KMS-11 (cell line): ENCODE data around the gene SLC26A1.

ENCODE experiments used
- H2AFZ ChIP-seq: fragments of 200-600 bp; sonication (generic); 2 replicates; pipeline ENCODE4 v1.6.1; 2016; ENCODE audit warnings: antibody characterized with exemption, mixed run types, low read depth
- H3K27ac ChIP-seq: fragments of 200-600 bp; sonication (generic); 2 replicates; pipeline ENCODE4 v1.6.1; 2016; ENCODE audit warnings: mild to moderate bottlenecking, mixed run types
- H3K27me3 ChIP-seq: fragments of 200-600 bp; sonication (generic); 2 replicates; pipeline ENCODE4 v1.6.1; 2017; ENCODE audit warnings: mild to moderate bottlenecking, low read depth, mixed run types, moderate library complexity; ENCODE audit not compliant: insufficient read depth
- H3K36me3 ChIP-seq: fragments of 200-600 bp; sonication (generic); 2 replicates; pipeline ENCODE4 v1.6.1; 2017; ENCODE audit warnings: mild to moderate bottlenecking, mixed run types; ENCODE audit not compliant: insufficient read depth
- H3K4me1 ChIP-seq: fragments of 200-600 bp; sonication (generic); 2 replicates; pipeline ENCODE4 v1.6.1; 2016; ENCODE audit warnings: mild to moderate bottlenecking, low read depth, mixed run types; ENCODE audit not compliant: poor library complexity, severe bottlenecking
- H3K4me2 ChIP-seq: fragments of 200-600 bp; sonication (generic); 2 replicates; pipeline ENCODE4 v1.7.0; 2016; ENCODE audit warnings: mild to moderate bottlenecking, mixed run types
- H3K4me3 ChIP-seq: fragments of 200-600 bp; sonication (generic); IDR thresholded peaks from 2 replicates; pipeline ENCODE4 v1.6.1; 2017; ENCODE audit warnings: low read depth, low read length, mixed read lengths; ENCODE audit not compliant: insufficient read depth
- H3K79me2 ChIP-seq: fragments of 200-600 bp; sonication (generic); 2 replicates; pipeline ENCODE4 v1.6.1; 2016; ENCODE audit warnings: low read depth, mixed run types; ENCODE audit not compliant: insufficient read depth
- H3K9ac ChIP-seq: fragments of 200-600 bp; sonication (generic); 2 replicates; pipeline ENCODE4 v1.6.1; 2016; ENCODE audit warnings: mild to moderate bottlenecking, mixed run types
- H4K20me1 ChIP-seq: fragments of 200-600 bp; sonication (generic); 2 replicates; pipeline ENCODE4 v1.6.1; 2016; ENCODE audit warnings: mild to moderate bottlenecking, mixed run types; ENCODE audit not compliant: insufficient read depth
- CTCF ChIP-seq: fragments of 200-600 bp; sonication (generic); conservative IDR thresholded peaks from 2 replicates; pipeline ENCODE4 v1.6.1; 2017; ENCODE audit warnings: low read depth, mild to moderate bottlenecking, antibody characterized with exemption, low read length, moderate library complexity, mixed read lengths

The SLC26A1 gene

GRCh38 chr4:1015746-1016145, 22.5 kb upstream of the SLC26A1 start:
- H3K4me1 ChIP-seq, result no peaks in the 10 kb centered on the region
- H4K20me1 ChIP-seq, result no peaks in the 10 kb centered on the region

GRCh38 chr4:1015179-1015578, 22.0 kb upstream of the SLC26A1 start:
- H3K4me3 ChIP-seq, result no peak overlapping the region
- H2AFZ ChIP-seq, result no peak overlapping the region
- H3K4me2 ChIP-seq, result no peak overlapping the region
- no peak overlapping the region for H3K9ac ChIP-seq
- no peak overlapping the region for H3K27ac ChIP-seq
- H3K79me2 ChIP-seq, result no peaks in the 10 kb centered on the region
- H3K4me1 ChIP-seq, result no peaks in the 10 kb centered on the region
- no peak for TF ChIP-seq CTCF
- H3K27me3 ChIP-seq, result no peaks in the 10 kb centered on the region
- H4K20me1 ChIP-seq, result no peaks in the 10 kb centered on the region
- H3K36me3 ChIP-seq, result no peaks in the 10 kb centered on the region

More at GRCh38 chr4:1015746-1016145, 22.5 kb upstream of the SLC26A1 start:
- no peak overlapping the region for H3K27ac ChIP-seq
- H3K4me3 ChIP-seq, result no peak overlapping the region
- H3K4me2 ChIP-seq, result no peak overlapping the region
- H3K79me2 ChIP-seq, result no peaks in the 10 kb centered on the region
- no peaks in the 10 kb centered on the region for H3K27me3 ChIP-seq
- H2AFZ ChIP-seq, result no peak overlapping the region
- H3K36me3 ChIP-seq, result no peaks in the 10 kb centered on the region
- H3K9ac ChIP-seq, result no peak overlapping the region
- no peak for TF ChIP-seq CTCF

- H2AFZ ChIP-seq, result no peak overlapping the region
- H3K4me2 ChIP-seq, result no peak overlapping the region
- H3K36me3 ChIP-seq, result no peaks in the 10 kb centered on the region
- no peak overlapping the region for H3K27ac ChIP-seq
- no peaks in the 10 kb centered on the region for H3K4me1 ChIP-seq
- H3K4me3 ChIP-seq, result no peak overlapping the region
- no peaks in the 10 kb centered on the region for H3K79me2 ChIP-seq
- no peaks in the 10 kb centered on the region for H4K20me1 ChIP-seq
- no peak overlapping the region for H3K9ac ChIP-seq
- no peaks in the 10 kb centered on the region for H3K27me3 ChIP-seq
- no peak for TF ChIP-seq CTCF
These were observed 21.3 kb upstream of the SLC26A1 start for GRCh38 chr4:1014291-1015167.

GRCh38 chr4:1013225-1014073, 20.2 kb upstream of the SLC26A1 start:
- H3K27ac ChIP-seq, result no peak overlapping the region
- peaks cover 5% of the 10 kb centered on the region; the same call in 1 of the 2 replicates for H3K27me3 ChIP-seq
- no peak overlapping the region for H2AFZ ChIP-seq
- H3K9ac ChIP-seq, result no peak overlapping the region
- H4K20me1 ChIP-seq, result no peaks in the 10 kb centered on the region
- no peak overlapping the region for H3K4me2 ChIP-seq
- no peaks in the 10 kb centered on the region for H3K79me2 ChIP-seq
- no peaks in the 10 kb centered on the region for H3K36me3 ChIP-seq
- no peak for TF ChIP-seq CTCF
- no peaks in the 10 kb centered on the region for H3K4me1 ChIP-seq
- H3K4me3 ChIP-seq, result no peak overlapping the region
